Stimulated activated CD4-positive, alpha-beta T cell treated with anti-CD3 and anti-CD28 coated beads, Interleukin-2, amount 100 ng/mL, for 48 hours (primary cell): ENCODE data around the gene WNT7A.

Experiments used
- DNase-seq, 2 donors: peaks; one replicate each; pipeline ENCODE4 v3.0.0-alpha.2; 2020

The WNT7A gene

DNA sequence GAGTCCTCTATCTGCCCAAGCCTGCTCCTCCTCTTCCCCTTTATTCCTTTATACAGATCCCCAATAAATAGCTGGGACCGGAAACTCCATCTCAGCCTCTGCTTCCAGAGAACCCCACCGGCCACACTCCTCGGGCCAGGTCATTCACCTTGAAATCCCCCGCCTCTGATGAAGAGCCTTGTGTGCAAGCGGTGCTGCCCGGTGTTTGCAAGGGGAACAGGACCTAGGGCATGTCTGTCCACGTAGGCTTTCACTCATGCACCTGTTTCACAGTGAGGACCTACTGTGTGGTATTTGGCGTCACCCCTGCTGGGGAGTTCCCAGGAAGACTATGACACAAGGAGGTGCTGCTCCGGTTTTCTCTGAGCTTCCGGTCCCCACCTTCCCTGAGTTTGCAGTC, 54.0 kb downstream of the WNT7A start:
- no peak for DNase-seq

DNA sequence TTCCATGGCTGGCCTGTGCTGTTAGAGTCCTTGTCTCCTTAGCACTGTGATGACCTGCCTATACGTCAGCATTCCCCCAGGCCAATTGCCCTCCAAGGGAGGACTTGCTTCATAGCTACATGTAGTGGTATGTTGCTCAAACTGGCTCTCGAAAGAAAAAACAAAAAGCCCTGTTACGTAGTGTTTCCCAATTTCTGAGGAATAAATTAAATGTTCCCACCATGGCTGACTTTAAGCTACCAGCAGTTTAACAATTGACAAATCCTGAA, 54.6 kb downstream of the WNT7A start:
- no peak for DNase-seq

DNA sequence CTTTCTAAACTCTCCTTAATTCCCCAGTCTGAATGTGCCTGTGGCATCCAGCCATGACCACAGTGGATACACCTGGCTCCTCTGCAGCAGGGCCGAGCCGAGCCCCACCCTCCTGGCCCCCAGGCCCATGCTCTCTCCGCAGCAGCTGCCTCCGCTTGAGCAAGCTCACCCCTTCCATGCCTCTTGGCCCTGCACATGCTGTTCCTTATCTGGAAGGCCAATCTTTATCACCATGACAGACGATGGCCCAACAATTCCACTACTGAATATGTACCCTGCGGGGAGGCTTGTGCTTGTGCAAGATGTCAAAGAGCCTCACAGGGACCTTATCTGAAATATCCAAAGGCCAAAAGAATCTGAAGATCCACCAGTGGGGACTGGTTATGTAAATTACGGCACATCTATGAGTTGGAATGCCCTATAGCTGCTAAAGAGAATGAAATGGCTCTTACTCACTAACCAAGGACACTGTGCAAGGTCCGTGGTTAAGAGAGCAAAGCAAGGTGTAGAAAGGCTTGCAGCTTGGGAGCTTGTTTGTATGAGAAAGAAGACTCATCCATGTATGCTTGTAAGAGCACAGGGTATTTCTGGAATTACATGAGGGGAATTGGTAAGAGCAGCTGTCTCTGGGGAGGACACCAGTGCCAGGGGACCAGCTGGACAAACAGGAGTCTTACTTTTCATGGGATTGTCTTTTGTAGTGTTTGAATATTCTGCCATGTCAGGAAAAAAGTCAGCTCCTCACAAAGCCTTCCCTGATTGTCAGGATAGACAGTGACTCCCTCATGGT, 55.2 kb downstream of the WNT7A start:
- no peak for DNase-seq

DNA sequence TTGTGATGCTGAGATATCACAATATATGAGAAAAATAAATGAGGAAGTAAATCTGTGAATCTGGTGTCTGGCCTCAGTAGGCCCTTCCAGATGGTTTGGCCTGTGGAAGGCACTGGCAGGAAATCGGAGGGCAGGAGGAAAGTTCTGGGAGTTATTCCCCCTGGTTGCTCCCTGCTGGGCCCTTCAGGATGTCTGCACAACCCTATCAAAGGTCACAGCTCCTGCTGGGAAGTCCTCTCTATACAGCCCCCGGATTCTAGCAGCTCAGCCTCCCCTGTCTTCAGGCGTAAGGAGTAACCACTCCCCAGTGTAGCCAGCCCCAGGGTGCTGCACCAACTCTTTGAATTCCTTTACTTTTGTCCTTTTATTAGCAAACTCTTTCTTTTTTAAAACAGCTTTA, 56.2 kb downstream of the WNT7A start:
- DNase-seq = no peak

DNA sequence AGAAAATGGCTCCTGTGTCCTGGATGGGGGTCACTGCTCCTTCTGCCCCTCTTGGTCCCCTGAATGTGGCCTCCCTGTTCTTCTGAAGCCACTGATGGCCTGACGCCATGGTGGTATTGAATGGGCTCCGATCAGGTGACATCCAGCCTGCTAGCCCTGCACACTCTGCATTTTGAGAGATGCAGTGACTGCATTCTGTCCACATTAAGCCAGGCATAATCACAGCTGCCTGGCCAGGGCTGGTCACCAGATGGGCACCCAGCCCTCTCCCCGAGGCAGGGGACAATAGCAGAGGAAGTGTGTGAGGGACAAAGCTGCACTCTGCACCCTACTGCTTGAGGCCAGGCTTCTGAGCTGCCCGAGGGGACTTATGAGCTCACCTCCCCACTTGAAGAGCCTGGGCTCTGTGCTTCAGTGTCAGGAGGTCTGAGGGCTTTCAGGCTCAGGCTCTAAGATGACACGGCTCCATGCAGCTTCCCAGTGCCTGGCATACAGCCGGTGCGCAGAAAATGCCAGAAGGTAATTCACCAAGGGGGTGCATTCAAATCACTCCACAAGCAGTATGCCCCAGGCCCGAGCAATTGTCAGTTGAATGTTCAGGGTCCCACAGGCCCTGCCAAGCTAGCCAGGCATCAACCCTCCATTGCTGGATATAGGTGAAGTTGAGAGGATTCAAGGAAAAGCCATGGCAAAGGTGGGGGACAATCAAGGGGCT, 56.8 kb downstream of the WNT7A start:
- no peak for DNase-seq

DNA sequence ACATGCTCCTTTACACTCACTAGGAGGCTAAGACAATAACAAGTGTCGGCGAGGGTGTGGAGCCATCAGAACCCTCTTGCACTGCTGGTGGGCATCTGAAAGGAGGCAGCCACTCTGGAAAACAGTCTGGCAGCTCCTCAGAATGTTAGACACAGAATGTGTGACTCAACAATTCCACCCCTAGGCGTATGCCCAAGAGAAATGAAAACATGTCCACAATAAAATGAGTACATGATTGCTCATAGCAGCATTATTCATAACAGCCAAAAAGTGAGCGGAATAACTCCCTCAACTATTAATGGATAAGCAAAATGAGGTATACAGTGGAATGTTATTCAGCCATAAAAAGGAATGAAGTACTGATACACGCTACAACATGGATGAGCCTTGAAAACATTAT, 57.8 kb downstream of the WNT7A start:
- DNase-seq = peak in 1 of 2 donors; percentile 2

DNA sequence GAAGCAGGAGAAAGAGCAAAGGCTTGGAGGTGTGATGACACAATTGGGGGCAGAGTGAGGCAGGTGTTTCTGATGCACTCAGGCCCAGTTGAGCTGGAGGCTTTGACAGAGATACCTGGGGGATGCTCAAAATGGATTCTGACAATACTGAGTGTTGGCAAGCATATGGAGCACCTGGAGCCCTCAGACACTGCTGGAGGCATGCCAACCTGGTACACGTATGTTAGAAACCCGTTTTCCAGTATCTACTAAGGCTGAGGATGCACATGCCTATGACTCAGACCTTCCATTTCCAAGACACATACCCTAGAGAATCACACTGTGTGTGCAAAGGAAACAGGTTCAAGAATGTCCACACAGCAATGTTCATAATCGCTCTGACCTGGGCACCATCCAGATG, 58.7 kb downstream of the WNT7A start:
- DNase-seq = no peak

DNA sequence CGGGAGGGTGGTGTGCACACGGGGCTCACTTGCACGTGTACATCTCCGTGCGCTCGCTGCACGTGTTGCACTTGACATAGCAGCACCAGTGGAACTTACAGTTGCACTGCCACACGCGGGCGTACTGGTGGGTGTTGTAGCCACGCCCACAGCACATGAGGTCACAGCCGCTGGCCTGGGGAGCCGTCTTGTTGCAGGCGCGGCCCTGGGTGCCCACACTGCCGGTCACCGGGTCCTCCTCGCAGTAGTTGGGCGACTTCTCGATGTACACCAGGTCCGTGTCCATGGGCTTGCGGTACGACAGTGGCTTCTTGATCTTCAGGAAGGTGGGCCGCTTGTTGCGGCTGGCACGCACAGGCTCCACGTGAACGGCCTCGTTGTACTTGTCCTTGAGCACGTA, 61.0 kb downstream of the WNT7A start:
- no peak for DNase-seq

DNA sequence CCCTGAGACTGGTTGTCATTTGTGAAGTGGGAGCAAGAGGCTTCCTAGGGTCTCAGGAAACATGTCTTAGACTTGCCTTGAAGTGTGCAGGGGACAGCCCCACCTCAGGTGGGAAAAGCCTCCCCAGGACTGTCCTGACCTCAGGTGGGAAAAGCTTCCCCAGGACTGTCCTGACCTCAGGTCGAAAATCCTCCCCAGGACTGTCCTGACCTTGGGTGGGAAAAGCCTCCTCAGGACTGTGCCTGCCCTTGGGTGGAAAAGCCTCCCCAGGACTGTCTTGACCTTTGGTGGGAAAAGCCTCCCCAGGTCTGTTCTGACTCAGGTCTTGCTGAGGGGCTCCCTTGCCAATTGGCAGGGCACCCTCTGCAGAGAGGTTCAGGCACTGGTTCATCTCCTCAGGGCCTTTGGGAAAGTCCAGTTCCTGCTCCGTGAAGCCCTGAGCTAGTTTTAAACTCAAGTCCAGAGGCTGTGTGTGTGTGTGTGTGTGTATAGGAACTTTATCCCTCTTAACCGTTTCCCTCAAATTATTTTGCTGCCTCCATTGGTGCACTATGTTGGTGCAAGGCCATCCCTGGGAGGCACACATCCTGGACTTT, 64.7 kb downstream of the WNT7A start:
- no peak for DNase-seq

DNA sequence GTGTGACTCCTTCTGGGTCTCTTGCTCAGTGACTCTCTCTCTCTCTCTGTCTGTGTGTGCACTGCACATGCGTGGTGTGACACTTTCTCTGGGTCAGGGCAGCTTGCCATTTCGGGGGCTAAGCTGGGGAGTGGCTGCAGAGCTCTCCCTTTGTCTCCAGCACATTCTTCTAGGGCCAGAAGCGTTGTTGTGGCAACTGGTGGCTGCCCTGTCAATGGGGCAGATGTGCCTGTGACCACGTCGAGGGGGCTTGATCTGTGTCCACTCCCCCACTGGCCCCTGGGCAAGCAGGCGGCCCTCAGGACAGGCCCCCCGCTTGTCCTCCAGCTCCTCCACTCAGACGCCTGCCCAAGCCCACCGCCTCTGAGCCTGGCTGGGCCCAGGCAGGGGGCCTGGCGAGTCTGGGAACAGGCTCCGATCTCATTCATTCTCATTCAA, 67.8 kb downstream of the WNT7A start:
- no peak for DNase-seq

DNA sequence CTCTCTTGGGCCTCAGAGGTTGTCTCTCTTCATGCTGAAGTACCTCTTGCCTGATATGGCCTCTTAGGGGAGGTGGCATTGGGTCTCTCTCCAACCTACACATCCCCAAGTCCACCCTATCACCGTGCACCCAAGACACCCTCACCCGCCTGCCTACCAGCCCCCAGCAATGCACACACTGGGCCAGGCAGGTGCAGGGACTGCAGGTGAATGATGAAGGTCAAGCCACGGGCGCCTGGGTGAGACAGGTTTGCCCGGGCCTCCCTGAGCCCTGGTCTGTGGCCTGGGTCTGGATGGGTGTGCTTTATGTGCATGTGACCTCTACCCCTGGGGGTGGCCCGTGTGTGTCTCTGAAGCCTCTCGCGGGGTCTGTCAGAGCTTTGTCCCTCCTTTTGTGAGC, 68.3 kb downstream of the WNT7A start:
- no peak for DNase-seq

DNA sequence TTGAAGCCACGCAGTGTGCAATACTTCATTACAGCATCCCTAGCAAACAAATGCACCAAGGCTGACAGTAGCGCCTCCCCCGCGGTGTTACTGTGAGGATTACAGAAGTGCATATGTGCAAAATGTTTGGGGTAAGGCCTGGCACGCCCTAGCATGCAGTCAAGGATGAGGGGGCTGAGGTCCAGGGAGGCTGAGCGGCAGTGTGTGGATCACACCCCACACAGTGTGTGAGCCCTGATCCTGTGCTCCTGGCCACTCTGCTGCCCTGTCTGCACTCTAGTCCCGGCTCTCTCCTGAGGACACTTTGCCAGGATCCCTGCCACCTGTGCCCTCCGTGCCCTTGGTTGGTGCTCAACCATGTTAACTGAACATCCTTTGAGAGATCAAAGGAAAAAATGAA, 71.3 kb downstream of the WNT7A start:
- no peak for DNase-seq

DNA sequence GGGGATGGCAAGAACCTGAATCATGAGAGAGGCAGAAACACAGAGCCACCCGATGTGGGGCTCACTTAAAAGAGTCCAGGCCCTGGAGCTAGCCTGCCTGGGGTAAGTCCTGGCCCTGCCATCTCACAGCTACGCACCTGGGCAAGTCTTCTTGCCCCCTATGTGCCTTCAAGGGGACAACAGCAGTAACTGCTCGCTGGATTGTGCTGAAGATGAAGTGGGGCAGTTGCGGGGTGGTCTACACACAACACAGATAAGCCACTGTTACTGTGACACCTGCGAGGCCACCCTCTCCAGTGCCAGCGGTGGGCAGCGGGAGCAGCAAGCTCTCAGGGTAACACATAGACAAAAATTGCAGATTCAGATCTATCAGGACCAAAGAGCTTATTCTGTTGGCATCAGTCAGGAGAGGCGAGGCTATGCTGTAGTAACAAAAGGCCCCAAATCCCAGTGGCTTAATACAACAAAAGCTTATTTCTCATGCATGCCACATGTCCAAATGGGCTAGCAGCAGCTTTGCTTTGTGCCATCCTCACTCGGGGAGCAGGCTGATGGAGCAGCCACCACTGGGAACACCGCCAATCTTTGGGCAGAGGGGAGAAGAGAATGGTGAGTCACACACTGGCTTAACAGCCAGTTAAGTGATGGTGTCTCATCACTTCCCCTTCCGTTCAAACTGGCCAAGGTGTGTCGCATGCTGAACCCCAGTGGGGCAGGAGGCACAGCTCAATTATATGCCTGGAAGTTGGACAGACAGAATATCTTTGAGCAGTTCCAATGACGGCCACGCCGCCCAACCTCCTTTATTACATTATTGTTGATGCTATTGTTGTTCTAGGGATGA, 78.3 kb downstream of the WNT7A start:
- DNase-seq = no peak

DNA sequence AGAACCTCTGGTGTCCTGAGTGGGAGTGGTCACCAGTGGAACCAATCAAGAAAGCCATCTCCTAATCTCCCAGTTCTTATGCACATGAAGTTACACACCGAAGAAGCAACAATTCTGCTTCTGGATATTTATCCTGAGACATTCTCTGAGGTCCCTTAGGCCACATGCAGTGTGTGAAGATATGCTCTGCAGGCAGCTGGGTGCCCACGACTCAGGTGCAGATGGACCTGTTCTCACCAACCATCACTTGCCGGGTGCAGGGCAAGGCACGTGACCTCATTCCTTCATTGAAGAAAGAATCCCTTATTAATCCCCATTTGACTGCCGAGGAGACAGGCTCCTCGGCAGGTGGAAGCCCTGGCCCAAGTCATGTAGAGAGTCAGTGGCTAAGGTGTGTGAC, 79.8 kb downstream of the WNT7A start:
- DNase-seq = no peak

DNA sequence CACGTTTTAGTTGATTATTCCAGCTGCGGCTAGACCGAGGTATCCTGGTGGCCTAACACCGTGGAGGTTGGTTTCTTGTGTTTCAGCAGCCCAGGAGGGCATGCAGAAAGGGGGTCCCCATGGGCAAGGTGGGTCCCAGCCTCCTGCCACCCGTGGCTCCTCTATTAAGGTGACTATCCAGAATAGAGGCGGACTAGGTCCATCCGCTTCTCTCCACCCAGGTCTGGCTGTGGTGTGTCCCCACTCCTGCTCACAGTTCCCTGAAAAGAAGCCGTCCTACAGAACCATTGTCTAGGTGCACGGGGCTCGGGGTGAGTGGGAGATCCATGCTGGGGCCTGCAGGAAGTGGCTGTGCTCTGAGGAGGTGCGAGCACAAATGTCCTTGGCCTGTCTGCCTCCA, 81.5 kb downstream of the WNT7A start:
- no peak for DNase-seq

DNA sequence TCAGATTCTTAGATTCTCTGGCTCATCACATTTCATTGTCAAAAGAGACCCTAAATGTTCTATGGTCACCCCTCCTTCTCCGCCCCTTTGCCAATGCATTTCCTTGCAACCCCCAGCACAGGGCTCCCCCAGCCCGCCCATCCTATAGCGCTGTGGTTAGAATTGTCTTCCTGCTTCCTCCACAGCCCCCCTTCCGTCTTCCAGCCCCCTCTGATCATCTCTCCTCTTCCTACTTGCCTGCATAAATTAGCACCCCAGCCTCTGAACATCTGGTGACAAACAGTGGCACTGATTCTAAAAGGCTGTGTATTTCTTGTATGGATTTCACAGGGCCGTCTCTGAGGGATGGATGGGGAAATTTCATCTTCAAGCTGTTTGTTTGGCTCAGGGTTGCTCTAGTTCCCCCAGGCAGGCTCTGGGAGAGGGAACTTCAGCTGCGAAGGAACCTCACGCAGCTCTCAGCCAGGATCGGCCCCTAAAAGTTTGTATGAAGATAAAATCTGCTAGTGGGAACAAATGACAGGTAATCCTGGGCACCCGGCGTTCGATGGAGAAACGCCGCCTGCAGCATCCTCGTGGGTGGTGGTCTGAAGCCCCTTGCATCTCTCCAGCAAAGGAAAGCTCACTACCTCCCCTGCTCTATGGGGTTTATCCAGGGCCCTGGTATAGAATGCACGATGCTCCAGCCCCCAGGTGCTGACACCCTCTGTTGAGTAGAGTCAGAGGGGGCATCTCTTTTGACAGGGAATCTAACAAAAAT, 83.0 kb downstream of the WNT7A start:
- DNase-seq = no peak

DNA sequence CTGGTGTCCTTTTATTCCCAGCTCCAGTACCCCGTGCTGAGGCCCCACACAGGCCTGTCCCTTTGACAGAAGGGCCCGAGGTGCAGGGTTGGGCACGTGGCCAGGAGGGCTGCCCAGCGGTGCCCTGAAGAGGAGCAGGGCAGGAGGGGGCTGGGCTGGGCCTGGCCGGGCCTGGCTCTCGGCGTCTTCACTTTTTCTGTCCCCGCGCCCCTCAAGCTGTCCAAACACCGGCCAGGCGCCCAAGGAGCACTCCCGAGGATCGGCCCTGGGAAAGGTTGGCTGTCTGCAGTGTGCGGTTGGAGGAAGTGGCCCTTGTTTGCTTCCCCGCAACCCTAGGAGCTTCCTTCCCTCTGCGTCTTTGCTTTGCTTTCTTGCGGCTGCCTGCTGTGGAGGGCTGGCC, 84.1 kb downstream of the WNT7A start:
- DNase-seq = no peak

DNA sequence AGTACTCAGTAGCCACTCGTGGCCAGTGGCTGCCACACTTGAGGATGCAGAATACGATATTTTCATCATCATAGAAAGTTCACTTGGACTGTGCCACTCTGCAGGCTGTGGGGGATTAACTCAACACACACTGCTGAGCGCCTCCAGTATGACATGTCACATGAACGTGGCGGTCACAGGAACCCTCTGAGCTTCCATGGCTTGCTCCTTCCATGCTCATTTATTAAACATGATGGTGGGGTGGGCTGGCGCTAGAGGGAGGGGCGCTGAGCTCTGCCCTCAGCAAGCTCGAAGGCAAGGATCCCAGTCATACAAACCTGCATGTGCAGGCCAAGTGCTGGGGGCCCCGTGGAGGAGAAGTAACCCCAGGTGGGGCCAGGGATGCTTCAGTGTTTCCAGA, 85.5 kb downstream of the WNT7A start:
- no peak for DNase-seq

DNA sequence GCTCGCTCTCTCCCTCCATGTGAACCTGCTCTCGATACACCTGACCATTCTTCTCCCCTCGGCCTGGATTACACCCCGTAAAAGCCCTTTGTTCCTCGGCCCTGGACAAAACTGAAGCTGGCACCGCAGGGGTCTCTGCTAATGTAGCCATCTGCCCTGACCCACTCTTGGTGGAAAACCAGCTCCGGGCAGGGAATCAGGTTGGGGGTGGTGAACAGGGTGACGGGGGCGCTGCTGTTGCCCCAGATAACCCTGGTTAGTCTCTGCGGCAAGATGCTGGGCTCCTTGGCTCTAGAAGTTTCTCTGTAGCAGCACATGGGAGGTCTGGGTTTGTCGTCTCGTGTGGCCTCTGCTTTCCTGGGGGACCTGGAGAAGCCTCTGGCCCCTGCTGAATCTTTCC, 86.4 kb downstream of the WNT7A start:
- no peak for DNase-seq

DNA sequence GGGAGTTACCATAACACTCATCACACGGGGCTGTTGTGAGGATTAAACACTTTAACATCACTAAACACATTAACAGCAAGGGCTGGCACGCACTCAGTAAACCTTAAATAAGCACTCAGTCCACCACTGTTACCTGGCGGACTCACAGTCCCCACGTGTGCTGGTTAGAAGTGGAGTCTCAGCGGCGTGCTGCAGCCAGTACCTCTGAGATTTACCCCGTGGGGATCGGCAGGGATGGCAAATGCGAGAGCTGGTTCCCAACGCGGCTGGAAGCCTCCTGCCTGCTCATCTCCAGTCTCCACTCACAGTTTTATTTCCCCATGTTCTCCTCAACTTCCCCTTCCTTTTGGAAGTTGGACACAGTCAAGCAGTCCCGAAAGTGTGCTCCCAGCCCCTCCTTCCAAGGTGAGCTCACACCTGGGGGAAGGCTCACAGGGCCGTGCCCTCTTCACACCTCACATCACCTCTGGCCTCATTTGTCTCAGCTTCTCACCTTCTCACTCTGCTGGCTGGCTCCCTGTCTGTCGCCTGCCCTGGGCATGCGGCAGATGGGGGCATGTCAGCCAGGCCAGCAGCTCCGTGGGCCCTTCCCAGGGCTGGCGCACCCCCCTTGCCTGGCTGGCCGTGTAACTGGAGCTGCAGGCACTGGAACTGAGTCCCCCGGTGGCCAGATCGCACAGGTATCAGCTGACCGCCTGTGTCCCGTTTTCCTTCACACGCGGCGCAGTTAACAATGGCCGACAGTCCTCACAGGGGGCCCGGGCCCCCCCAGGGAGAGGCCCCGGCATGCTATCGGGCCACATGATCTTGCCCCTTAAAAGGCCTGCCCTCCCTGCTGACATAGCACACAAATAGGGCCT, 87.1 kb downstream of the WNT7A start:
- no peak for DNase-seq

DNA sequence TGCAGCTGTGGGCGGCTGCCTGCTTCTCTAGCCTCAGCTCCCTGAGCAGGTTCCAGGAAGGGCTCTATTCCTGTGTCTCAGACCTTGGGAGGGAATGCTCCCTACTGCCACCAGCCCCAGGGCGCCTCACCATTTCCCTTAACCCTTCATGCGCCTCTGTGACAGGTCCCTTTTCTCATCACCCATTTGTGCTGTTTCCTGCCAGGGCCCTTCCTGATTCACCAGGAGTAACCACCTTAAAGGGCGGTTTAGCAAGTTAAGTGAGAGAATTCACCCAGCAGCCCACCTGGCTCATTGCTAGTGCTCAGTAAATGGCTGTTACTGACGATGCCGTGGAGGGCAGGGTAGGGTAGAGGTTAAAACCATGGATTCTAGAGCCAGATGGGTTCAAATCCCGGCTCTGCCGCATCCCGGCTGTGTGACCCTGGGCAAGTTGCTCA, 87.8 kb downstream of the WNT7A start:
- DNase-seq = no peak
